Measurements from ENCODE around the gene ASB6. TPM values are rescaled to one million over a fixed set of nuclear protein-coding genes. Genes with fewer than 3 reads are reported as not detected.
A peak's percentile ranks its signal among the peaks of the same experiment; 100 is the strongest.

The ASB6 gene
- total RNA-seq, result 9.0 TPM
- long read RNA-seq, transcript ASB6-201 (6 exons, 2,330 nt), result major isoform, 15 of 35 reads
- long read RNA-seq, partial matches to known transcripts, result 3 of 35 reads
- long read RNA-seq, other reads (novel, unspliced or antisense), result 17 of 35 reads

DNA sequence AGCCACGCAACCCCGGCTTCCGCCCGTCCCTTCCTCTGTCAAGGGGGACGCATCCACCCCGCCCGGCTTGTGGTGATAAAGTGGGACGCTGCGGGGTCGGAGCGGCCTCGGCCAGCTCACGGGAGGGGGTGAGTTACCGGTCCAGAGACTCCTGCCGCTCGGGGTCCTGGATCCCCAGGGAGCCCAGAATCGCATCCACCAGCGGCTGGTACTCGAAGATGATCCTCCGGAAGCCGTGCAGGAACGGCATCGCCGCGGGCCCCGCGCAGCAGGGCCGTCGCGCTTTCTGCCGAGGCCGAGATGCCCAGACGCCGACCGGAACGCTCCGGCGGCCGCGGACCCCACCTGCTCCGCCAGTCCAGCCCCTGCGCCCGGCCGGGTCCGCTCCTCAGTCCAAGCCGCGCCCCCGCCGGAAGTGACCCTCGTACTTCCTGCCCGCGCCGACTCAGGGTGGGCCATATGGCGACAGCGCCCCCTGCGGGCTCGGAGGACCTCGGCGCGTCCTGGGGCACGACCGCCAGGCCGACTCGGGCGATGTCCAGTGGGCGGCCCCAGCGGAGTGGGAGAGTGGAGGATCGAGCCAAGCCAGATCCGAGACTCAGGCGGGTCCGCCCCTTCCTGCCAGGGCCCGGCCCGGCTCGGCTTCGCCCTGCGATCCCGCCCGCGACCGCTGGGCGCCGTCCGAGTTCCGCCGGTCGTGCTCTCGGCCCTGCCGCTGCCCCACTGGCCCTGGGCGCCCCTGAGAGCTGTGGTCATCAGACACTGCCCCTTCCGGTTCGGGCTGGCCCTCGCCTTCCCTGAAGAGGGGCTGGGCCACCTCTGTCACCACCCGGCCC is at the start of gene ASB6:
ASB6 (minus strand) TSS at position 402 of the 836 bp plus-strand sequence; CDS start at position 250, 152 bp downstream.
- TF ChIP-seq, protein P1, sequence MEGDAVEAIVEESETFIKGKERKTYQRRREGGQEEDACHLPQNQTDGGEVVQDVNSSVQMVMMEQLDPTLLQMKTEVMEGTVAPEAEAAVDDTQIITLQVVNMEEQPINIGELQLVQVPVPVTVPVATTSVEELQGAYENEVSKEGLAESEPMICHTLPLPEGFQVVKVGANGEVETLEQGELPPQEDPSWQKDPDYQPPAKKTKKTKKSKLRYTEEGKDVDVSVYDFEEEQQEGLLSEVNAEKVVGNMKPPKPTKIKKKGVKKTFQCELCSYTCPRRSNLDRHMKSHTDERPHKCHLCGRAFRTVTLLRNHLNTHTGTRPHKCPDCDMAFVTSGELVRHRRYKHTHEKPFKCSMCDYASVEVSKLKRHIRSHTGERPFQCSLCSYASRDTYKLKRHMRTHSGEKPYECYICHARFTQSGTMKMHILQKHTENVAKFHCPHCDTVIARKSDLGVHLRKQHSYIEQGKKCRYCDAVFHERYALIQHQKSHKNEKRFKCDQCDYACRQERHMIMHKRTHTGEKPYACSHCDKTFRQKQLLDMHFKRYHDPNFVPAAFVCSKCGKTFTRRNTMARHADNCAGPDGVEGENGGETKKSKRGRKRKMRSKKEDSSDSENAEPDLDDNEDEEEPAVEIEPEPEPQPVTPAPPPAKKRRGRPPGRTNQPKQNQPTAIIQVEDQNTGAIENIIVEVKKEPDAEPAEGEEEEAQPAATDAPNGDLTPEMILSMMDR (IDR thresholded peaks at IDR 0.05; ENCODE audit: borderline replicate concordance), result peak; percentile 99
- Histone ChIP-seq H3K36me3 (peaks cover 27% of the 10 kb centered on the region), H3K27me3 (ENCODE audit: low read depth) (no peaks in the 10 kb centered on the region), H3K9me3 (replicated peaks) (no peaks in the 10 kb centered on the region), H3K27ac (replicated peaks) (peak within 1 kb of the TSS; percentile 90), H3K4me3 (peak within 1 kb of the TSS; percentile 99), H3K4me1 (peaks cover 32% of the 10 kb centered on the region)
- peak; percentile 98 for DNase-seq
- intact Hi-C loops (cut with micrococcal nuclease), result loop anchor here (10.0 kb wide), 1 partner anchor 143 kb away; no protein-coding TSS in a partner anchor

GRCh38 chr9:129688285-129689043 is 46.5 kb upstream of the ASB6 start:
- no peaks in the 10 kb centered on the region for H3K36me3 ChIP-seq
- no peak overlapping the region for H3K4me3 ChIP-seq
- H3K27me3 ChIP-seq (ENCODE audit: low read depth), result peaks cover 11% of the 10 kb centered on the region
- H3K4me1 ChIP-seq, result no peaks in the 10 kb centered on the region
- no peaks in the 10 kb centered on the region for H3K9me3 ChIP-seq (replicated peaks)
- no peak overlapping the region for H3K27ac ChIP-seq (replicated peaks)
- intact Hi-C loops (cut with micrococcal nuclease), result no loop called here
- TF ChIP-seq, protein P1 (IDR thresholded peaks at IDR 0.05; ENCODE audit: borderline replicate concordance), result no peak
- no peak for DNase-seq

DNA sequence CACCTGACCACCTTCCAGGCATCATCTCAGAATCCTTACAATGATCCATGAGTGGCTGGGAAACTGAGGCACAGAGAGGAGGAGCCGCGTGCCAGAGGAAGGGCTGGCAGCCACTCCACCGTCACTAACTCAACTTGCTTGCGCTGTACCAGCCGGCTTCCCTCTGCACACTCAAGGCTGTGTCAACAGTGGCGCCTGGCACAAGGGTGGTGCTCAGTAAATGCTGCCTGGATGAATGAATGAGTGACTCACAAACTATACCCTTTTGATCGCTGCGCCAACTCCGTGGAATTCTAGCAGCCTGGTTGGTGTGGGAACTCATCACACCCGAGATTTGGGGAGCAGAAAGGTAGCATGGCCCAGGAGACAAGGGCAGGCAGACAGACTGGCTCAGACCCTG is 45.4 kb upstream of the ASB6 start:
- no peak for DNase-seq
- no peaks in the 10 kb centered on the region for H3K36me3 ChIP-seq
- no peak overlapping the region for H3K4me3 ChIP-seq
- intact Hi-C loops (cut with micrococcal nuclease), result no loop called here
- peaks cover 18% of the 10 kb centered on the region for H3K27me3 ChIP-seq (ENCODE audit: low read depth)
- no peaks in the 10 kb centered on the region for H3K9me3 ChIP-seq (replicated peaks)
- no peaks in the 10 kb centered on the region for H3K4me1 ChIP-seq
- H3K27ac ChIP-seq (replicated peaks), result no peak overlapping the region
- TF ChIP-seq, protein P1 (IDR thresholded peaks at IDR 0.05; ENCODE audit: borderline replicate concordance), result no peak

DNA sequence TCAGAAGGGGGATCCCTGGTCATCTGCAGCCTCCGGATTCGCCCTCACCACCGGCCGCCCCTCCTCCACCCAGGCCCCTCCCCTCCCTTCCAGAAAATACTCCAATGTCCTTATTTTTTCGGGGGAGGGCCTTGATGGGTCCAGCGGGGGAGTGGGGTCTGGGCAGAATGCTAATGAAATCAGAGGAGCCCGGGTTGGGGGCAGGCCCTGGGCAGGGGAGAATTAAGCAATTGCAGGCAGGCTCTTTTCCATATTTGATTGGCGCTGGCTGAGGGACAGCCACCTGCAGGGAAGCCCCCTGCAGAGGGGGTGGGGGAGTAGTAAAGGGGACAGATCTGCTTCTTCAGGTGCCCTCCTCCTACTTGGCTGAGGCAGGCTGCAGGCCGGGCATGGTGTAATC is 44.8 kb upstream of the ASB6 start:
- Histone ChIP-seq H3K27ac (replicated peaks) (no peak overlapping the region), H3K36me3 (no peaks in the 10 kb centered on the region), H3K27me3 (ENCODE audit: low read depth) (peaks cover 24% of the 10 kb centered on the region), H3K4me1 (no peaks in the 10 kb centered on the region), H3K4me3 (no peak overlapping the region), H3K9me3 (replicated peaks) (no peaks in the 10 kb centered on the region)
- TF ChIP-seq, protein P1 (IDR thresholded peaks at IDR 0.05; ENCODE audit: borderline replicate concordance), result no peak
- intact Hi-C loops (cut with micrococcal nuclease), result no loop called here
- DNase-seq, result no peak

DNA sequence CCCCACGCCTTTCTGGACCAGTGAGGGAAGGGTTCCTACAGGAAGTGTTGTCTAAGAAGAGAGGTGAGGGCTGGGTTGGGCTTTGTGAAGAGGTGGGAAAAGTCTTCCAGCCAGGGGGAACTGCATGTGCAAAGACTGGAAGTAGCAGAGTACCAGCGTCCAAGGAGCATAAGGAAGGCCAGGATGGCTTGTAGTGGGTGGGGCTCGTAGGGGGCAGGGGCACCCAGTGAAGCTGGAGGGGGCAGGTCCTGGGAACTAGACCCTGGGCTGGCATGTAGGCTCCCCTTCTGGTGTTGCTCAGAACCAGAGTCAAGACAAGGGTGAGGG is 43.9 kb upstream of the ASB6 start:
- TF ChIP-seq, protein P1 (IDR thresholded peaks at IDR 0.05; ENCODE audit: borderline replicate concordance), result no peak
- Histone ChIP-seq H3K36me3 (no peaks in the 10 kb centered on the region), H3K9me3 (replicated peaks) (no peaks in the 10 kb centered on the region), H3K4me1 (no peaks in the 10 kb centered on the region), H3K27me3 (ENCODE audit: low read depth) (peaks cover 33% of the 10 kb centered on the region), H3K27ac (replicated peaks) (no peak overlapping the region), H3K4me3 (no peak overlapping the region)
- no peak for DNase-seq
- intact Hi-C loops (cut with micrococcal nuclease), result no loop called here

All from left ventricle myocardium inferior (tissue), 1 donor.